GM12892 (cell line): ENCODE results near the gene ATG10.

Experiments
- DNase-seq: peaks from one replicate; pipeline ENCODE4 v3.0.0; 2011; ENCODE audit not compliant: insufficient read length
- FAIRE-seq: peaks from 2 replicates; lab custom pipeline; 2011; peaks lifted over from hg19 to GRCh38; lab: Jason Lieb, UNC
- POLR2A ChIP-seq: IDR thresholded peaks from 2 replicates; pipeline ENCODE4 v1.6.1; 2011; ENCODE audit warnings: low read depth, low read length, control low read depth
- POLR2AphosphoS5 ChIP-seq: IDR thresholded peaks from 2 replicates; pipeline ENCODE4 v1.6.1; 2011; ENCODE audit warnings: low read depth, low read length, control low read depth
- TAF1 ChIP-seq: IDR thresholded peaks from 2 replicates; pipeline ENCODE4 v1.6.1; 2011; ENCODE audit warnings: low read depth, mild to moderate bottlenecking, control low read depth, low read length, borderline replicate concordance

ATG10 gene

GRCh38 chr5:82149434-82149833, 177.6 kb downstream of the ATG10 start:
- DNase-seq (no peak), FAIRE-seq (no peak)

GRCh38 chr5:82150559-82150958, 178.7 kb downstream of the ATG10 start:
- TF ChIP-seq TAF1: no peak
- no peak for TF ChIP-seq POLR2AphosphoS5
- TF ChIP-seq POLR2A: no peak
- FAIRE-seq (no peak), DNase-seq (no peak)

More at GRCh38 chr5:82149434-82149833, 177.6 kb downstream of the ATG10 start:
- TF ChIP-seq TAF1 (no peak), POLR2A (no peak), POLR2AphosphoS5 (no peak)

GRCh38 chr5:82151204-82151603, 179.4 kb downstream of the ATG10 start:
- DNase-seq: no peak
- no peak for TF ChIP-seq POLR2AphosphoS5
- no peak for TF ChIP-seq POLR2A
- no peak for TF ChIP-seq TAF1
- FAIRE-seq: no peak

GRCh38 chr5:82151662-82152061, 179.8 kb downstream of the ATG10 start:
- no peak for FAIRE-seq
- DNase-seq: no peak
- TF ChIP-seq TAF1 (no peak), POLR2AphosphoS5 (no peak), POLR2A (no peak)

- TF ChIP-seq TAF1 (no peak), POLR2A (no peak), POLR2AphosphoS5 (no peak)
- no peak for DNase-seq
- no peak for FAIRE-seq
These were observed 181.2 kb downstream of the ATG10 start for GRCh38 chr5:82152978-82153481.

- DNase-seq (no peak), FAIRE-seq (no peak)
- TF ChIP-seq TAF1 (no peak), POLR2AphosphoS5 (no peak), POLR2A (no peak)
These were observed 183.0 kb downstream of the ATG10 start for GRCh38 chr5:82154776-82155175.

- DNase-seq: no peak
- FAIRE-seq: no peak
- no peak for TF ChIP-seq TAF1
- TF ChIP-seq POLR2AphosphoS5: no peak
These were observed 183.5 kb downstream of the ATG10 start for GRCh38 chr5:82155305-82155704.

- no peak for DNase-seq
- no peak for FAIRE-seq
- TF ChIP-seq POLR2A (no peak), POLR2AphosphoS5 (no peak), TAF1 (no peak)
These were observed 185.1 kb downstream of the ATG10 start for GRCh38 chr5:82156874-82157273.

GRCh38 chr5:82158755-82159413, 187.1 kb downstream of the ATG10 start:
- no peak for TF ChIP-seq POLR2A
- TF ChIP-seq POLR2AphosphoS5: no peak
- TF ChIP-seq TAF1: no peak
- DNase-seq (no peak), FAIRE-seq (no peak)

- TF ChIP-seq POLR2A (no peak), POLR2AphosphoS5 (no peak), TAF1 (no peak)
- DNase-seq (no peak), FAIRE-seq (no peak)
These were observed 189.1 kb downstream of the ATG10 start for GRCh38 chr5:82160948-82161347.

- TF ChIP-seq POLR2AphosphoS5: no peak
- no peak for TF ChIP-seq TAF1
- no peak for TF ChIP-seq POLR2A
- FAIRE-seq (no peak), DNase-seq (no peak)
These were observed 190.8 kb downstream of the ATG10 start for GRCh38 chr5:82162573-82162972.

- TF ChIP-seq TAF1 (no peak), POLR2AphosphoS5 (no peak), POLR2A (no peak)
- DNase-seq (no peak), FAIRE-seq (no peak)
These were observed 191.8 kb downstream of the ATG10 start for GRCh38 chr5:82163452-82164175.
